ENCODE measurements around the gene CDH15. TPM values are rescaled to one million over a fixed set of nuclear protein-coding genes. Genes with fewer than 3 reads are reported as not detected.

The CDH15 gene
- total RNA-seq, 1 experiment from 2014 or later, result not detected

- intact Hi-C loops (cut with micrococcal nuclease; ENCODE audit: unreplicated experiment), result no loop called here
- Histone ChIP-seq H3K4me3 (ENCODE audit: low read depth, low read length) (no peak overlapping the region), H3K36me3 (ENCODE audit: control insufficient read depth, insufficient read depth, low read length) (no peaks in the 10 kb centered on the region), H3K4me1 (no peaks in the 10 kb centered on the region), H3K9me3 (no peaks in the 10 kb centered on the region), H3K27me3 (replicated peaks; ENCODE audit: control insufficient read depth, insufficient read depth, low read length) (no peaks in the 10 kb centered on the region)
- Mint-ChIP-seq H3K9me3 (ENCODE audit: unreplicated experiment) (peaks cover 31% of the 10 kb centered on the region), H3K27me3 (ENCODE audit: insufficient read depth, unreplicated experiment) (no peaks in the 10 kb centered on the region), H3K4me1 (ENCODE audit: low read depth, unreplicated experiment) (no peaks in the 10 kb centered on the region), H3K4me3 (ENCODE audit: unreplicated experiment) (no peak overlapping the region), H3K36me3 (ENCODE audit: insufficient read depth, unreplicated experiment) (peaks cover 16% of the 10 kb centered on the region), H3K27ac (ENCODE audit: unreplicated experiment) (no peak overlapping the region)
- ChIA-PET CTCF (interaction anchor here (0.6 kb wide), 1 partner anchor 374 kb away, joined by 3 read pairs; no protein-coding TSS in a partner anchor), POLR2A (no interaction called here)
- BruUV-seq (replicated peaks), result no TSS peak
- DNase-seq, result no peak
- no peak for TF ChIP-seq CTCF (IDR thresholded peaks at IDR 0.05; ENCODE audit: insufficient read depth in 1 of 2, low read depth in 1 of 2, low read length in 1 of 2, severe bottlenecking in 1 of 2, unreplicated experiment in 1 of 2)
Observed at GRCh38 chr16:89130448-89130847, 41.1 kb upstream of the CDH15 start.

- DNase-seq, result no peak
- no peak for TF ChIP-seq CTCF (IDR thresholded peaks at IDR 0.05; ENCODE audit: insufficient read depth in 1 of 2, low read depth in 1 of 2, low read length in 1 of 2, severe bottlenecking in 1 of 2, unreplicated experiment in 1 of 2)
- Mint-ChIP-seq H3K27me3 (ENCODE audit: insufficient read depth, unreplicated experiment) (no peaks in the 10 kb centered on the region), H3K9me3 (ENCODE audit: unreplicated experiment) (peaks cover 22% of the 10 kb centered on the region), H3K36me3 (ENCODE audit: insufficient read depth, unreplicated experiment) (peaks cover 16% of the 10 kb centered on the region), H3K4me1 (ENCODE audit: low read depth, unreplicated experiment) (no peaks in the 10 kb centered on the region), H3K27ac (ENCODE audit: unreplicated experiment) (no peak overlapping the region), H3K4me3 (ENCODE audit: unreplicated experiment) (no peak overlapping the region)
- intact Hi-C loops (cut with micrococcal nuclease; ENCODE audit: unreplicated experiment), result no loop called here
- H3K36me3 ChIP-seq (ENCODE audit: control insufficient read depth, insufficient read depth, low read length), result no peaks in the 10 kb centered on the region
- no peaks in the 10 kb centered on the region for H3K4me1 ChIP-seq
- H3K27me3 ChIP-seq (replicated peaks; ENCODE audit: control insufficient read depth, insufficient read depth, low read length), result no peaks in the 10 kb centered on the region
- no peaks in the 10 kb centered on the region for H3K9me3 ChIP-seq
- CTCF ChIA-PET, result interaction anchor here (0.6 kb wide), 1 partner anchor 657 kb away, joined by 3 read pairs; no protein-coding TSS in a partner anchor
- POLR2A ChIA-PET, result no interaction called here
- H3K4me3 ChIP-seq (ENCODE audit: low read depth, low read length), result no peak overlapping the region
- no TSS peak for BruUV-seq (replicated peaks)
Observed at GRCh38 chr16:89131783-89132182, 39.8 kb upstream of the CDH15 start.

GRCh38 chr16:89132194-89133005 is 39.1 kb upstream of the CDH15 start:
- no TSS peak for BruUV-seq (replicated peaks)
- peak in 1 of 2 experiments; percentile 19 for TF ChIP-seq CTCF (IDR thresholded peaks at IDR 0.05; ENCODE audit: insufficient read depth in 1 of 2, low read depth in 1 of 2, low read length in 1 of 2, severe bottlenecking in 1 of 2, unreplicated experiment in 1 of 2)
- Mint-ChIP-seq H3K4me1 (ENCODE audit: low read depth, unreplicated experiment) (no peaks in the 10 kb centered on the region), H3K27ac (ENCODE audit: unreplicated experiment) (no peak overlapping the region), H3K4me3 (ENCODE audit: unreplicated experiment) (no peak overlapping the region), H3K9me3 (ENCODE audit: unreplicated experiment) (peaks cover 22% of the 10 kb centered on the region), H3K27me3 (ENCODE audit: insufficient read depth, unreplicated experiment) (no peaks in the 10 kb centered on the region), H3K36me3 (ENCODE audit: insufficient read depth, unreplicated experiment) (peaks cover 16% of the 10 kb centered on the region)
- intact Hi-C loops (cut with micrococcal nuclease; ENCODE audit: unreplicated experiment), result no loop called here
- POLR2A ChIA-PET, result no interaction called here
- Histone ChIP-seq H3K36me3 (ENCODE audit: control insufficient read depth, insufficient read depth, low read length) (no peaks in the 10 kb centered on the region), H3K9me3 (no peaks in the 10 kb centered on the region), H3K27me3 (replicated peaks; ENCODE audit: control insufficient read depth, insufficient read depth, low read length) (no peaks in the 10 kb centered on the region), H3K4me3 (ENCODE audit: low read depth, low read length) (no peak overlapping the region), H3K4me1 (no peaks in the 10 kb centered on the region)
- DNase-seq, result no peak
- CTCF ChIA-PET, result interaction anchor here (0.6 kb wide), 1 partner anchor 657 kb away, joined by 3 read pairs; no protein-coding TSS in a partner anchor
